Stimulated activated CD8-positive, alpha-beta memory T cell treated with anti-CD3 and anti-CD28 coated beads, Interleukin-12 subunit alpha, Interleukin-12 subunit beta, amount 100 ng/mL, for 24 hours (primary cell): ENCODE data around the gene RAC2.
"Not testable (repeated sequence)": the region's sequence is repeated elsewhere in the genome, so short reads cannot be mapped to it uniquely, and the experiment has no call there.

Experiments
- DNase-seq: peaks from one replicate; pipeline ENCODE4 v3.0.0-alpha.2; 2020; ENCODE audit errors: extremely low read depth

The RAC2 gene

GRCh38 chr22:37206118-37206840 is 37.8 kb downstream of the RAC2 start:
- no peak for DNase-seq

DNA sequence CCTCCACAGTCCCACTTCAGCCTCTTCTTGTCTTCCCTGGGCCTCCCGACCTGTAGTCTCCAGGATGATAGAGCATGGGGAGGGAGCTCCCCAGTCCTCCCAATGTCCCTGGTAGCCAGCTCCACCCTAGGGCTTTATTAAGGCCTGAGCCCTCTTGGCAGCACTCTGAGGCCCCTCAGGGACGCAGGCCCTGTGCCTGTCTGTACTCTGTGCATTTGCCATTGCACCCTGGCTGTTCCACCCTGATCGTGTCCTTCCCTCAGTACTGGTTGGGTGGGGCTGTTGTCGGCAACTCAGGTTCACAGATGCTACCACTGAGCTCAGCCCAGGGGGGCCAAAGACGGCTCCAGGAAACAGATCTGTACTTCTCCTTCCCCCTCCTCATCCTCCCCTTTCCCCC is 39.0 kb downstream of the RAC2 start:
- no peak for DNase-seq

DNA sequence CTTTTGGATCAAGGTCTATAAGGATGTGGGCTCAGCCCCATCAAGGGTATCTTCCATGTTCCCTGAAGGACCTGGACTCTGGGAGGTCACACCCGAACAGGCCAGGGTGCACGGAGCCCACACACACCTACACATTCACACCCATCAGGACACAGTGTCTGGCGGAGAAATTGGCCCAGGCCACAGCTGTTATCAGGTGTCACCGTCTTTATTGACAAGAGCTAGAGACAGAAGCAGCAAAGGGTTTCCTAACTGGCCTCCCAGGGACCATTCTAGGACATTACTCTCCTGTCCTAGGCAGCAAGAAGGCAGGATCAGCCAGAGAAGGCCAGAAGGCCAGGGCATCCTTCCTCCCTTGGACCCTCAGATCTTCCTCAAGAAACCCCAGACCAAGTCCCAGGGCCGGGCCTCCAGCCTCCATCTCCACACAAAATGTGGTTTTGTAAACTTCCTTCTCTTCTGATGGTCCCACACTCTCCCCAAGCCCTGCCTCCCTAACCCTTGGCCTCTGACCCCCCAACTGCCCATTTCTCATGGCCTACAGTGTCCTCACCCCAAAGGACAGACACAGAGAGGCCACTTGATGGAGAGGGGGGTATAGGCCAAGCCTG is 39.9 kb downstream of the RAC2 start:
- no peak for DNase-seq

DNA sequence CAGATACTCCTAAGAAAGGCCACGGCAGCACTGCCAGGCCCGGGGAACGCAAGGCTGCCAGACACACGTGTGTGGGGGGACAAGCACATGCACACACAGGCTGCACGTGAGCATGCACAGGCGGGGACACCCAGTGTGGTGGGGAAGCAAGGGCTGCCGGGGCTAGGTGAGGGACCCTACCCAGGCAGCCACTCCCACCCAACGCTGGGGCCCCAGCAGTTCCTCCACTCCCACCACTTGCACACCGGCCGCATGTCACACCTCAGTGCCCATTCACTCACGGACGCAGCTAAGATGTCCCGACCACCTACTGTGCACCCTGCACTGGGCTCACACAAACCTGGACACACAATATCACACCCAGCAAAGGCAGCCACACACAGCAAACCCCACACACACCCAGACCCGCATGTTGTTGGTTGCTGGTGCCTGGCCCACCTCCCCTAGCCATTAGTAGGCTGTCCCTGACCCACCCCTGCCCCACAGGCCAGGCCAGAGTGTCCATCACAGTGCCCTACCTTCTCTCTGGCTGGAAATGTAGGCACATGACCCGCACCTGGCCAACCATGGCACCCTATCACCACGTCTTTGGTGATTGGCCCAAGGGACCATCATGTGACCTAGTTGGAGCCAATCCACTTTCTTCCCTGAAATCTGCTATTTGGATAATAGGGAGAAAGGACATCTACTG is 40.6 kb downstream of the RAC2 start:
- no peak for DNase-seq

DNA sequence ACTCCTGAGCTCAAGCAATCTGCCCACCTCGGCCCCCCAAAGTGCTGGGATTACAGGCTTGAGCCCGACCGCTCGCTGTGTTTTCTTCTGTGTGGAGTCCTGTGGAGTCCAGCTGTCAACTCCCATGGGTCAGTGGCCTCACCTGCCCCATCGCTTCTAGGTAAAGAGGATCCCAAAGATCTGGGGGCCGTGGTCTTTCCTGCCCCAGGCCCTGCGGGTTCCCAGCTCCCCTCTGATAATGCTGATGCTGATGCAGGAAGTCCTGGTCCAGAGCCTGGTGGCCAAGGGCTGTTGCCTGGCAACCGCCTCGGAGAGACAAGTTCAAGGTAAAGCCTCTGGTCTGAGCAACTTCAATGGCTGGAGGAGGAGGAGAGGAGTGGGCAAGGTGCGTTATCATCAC is 41.4 kb downstream of the RAC2 start:
- no peak for DNase-seq

GRCh38 chr22:37202001-37202555 is 42.0 kb downstream of the RAC2 start:
- DNase-seq: no peak

GRCh38 chr22:37201443-37201820 is 42.6 kb downstream of the RAC2 start:
- DNase-seq: not testable (repeated sequence)

DNA sequence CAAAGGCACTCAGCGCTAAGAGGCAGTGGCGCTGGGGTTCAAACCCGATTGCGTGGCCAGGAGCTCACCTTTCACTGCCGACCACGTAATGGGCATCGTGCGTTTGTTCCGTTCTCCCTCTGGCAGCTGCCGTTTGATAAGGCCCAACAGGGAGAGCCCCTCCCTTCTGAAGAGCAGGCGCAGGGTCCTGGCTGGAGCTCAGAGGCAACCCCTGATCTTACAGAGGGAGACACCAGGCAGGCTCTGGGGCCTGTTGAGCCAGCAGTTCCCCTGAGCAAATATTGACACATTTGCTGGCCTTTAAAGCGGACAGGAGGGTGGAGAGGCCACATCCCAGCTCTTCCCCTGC is 44.3 kb downstream of the RAC2 start:
- DNase-seq: no peak

DNA sequence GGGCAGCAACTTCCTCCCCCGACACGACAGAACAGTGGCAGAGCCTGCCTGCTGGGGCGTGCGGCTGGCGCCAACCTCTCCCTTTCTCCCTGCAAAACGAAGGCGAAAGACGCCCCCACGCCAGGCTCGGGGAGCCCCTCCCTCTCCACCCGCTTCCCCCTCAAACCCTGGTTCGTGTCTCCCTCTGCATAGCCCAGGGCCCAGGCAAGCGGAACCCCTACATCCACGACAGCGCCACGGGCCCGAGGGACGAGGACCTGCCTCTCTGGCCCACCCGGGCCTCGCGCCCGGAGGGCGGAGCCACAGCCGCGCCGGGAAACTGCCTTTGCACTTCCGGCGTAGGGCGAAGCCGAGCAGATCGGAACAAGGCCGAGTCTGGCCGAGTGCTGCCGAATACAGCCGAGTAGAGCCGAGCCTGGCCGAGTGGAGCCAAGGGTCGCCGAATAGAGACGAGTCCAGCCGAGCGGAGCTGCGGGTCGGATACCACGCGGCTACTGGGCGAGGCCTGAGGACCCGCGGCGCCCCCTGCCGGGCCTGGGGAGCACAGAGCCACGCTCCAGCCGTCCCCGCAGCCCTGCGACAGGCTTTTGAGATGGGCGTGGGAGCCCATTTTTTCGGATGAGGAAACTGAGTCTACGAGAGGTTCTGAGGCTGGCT is 44.8 kb downstream of the RAC2 start:
- peak; percentile 97 for DNase-seq

GRCh38 chr22:37198258-37199102 is 45.6 kb downstream of the RAC2 start:
- peak; percentile 80 for DNase-seq

DNA sequence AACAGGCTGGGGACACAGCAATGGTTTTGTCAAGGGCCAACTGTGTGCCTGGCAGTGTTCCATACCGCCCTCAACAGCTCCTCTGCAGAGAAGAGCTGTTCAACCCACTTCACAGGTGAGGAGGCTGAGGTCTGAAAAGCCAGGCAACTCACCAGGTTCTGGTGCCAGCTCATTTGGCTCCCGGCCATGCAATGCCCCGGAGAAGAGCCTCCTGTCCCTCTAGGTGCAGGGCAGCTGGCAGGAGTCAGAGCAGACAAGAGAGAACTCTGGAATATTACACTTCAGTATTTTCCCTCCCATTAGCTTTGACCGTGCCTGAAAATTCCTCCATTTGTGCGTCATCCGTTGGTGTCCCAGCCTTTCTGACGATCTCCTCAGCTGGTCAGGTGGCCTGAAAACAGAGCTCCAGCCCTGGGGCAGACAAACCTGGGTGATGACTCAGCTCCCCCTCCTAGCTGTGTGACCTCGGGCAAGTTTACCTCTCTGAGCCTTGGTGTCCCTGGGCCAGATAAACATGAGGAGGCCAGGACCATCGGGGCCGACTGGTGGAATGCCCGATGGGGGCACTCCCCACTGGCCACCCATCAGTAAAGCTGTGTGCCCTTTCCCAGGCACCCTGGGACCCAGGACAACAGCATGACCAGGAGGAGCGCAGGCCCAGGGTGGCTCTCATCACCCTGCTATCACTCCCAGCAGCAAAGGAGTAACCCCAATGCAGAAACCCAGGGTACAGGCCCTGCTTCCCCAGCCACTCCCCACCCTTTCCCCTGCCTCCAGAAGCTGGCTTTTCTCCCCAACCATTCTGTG is 46.4 kb downstream of the RAC2 start:
- DNase-seq: no peak

DNA sequence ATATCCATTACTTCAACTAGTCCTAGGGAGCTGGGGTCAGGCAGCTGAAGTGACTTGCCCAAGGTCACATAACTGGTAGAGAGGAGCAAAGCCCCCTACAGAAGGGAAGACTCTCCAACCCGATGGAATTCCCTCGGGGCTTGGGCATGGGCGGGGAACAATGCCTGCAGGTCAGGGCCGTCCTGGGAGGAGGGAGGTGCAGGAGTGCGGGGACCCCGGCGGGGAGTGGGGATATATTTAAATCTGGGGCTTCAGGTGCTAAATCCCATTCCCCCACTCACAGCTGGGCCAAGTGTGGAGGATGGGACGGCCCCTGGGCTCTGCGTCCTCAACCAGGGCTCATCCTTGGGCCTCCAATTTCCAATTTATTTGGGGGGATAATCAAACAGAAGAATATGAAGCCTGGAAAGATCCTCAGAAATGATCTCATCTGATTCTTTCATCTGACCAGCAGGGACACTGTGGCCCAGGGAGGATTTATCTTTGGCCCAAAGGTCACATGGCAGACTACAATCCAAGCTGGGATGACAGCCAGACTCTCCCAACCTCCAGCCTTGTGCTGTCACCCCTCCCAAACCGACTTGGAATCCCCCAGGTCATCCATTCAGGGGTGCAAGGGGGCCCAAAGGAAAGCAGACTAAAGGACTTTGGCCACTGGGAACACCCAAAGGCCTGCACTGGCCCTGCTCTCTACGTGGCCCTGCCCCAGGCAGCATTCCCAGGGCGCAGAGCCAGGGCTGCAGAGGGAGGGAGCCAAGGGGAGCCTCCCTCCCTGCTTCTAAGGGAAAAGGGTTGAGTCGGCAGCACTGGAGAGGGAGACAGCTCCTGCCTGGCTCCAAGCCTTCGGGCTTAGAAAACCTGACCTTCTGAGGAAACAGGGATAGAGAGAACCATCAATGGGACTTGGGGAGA is 47.3 kb downstream of the RAC2 start:
- DNase-seq: no peak

GRCh38 chr22:37195921-37196320 is 48.1 kb downstream of the RAC2 start:
- no peak for DNase-seq

- no peak for DNase-seq
These were observed 49.3 kb downstream of the RAC2 start for GRCh38 chr22:37194750-37195149.

- DNase-seq: no peak
These were observed 50.4 kb downstream of the RAC2 start for GRCh38 chr22:37193629-37194191.

- no peak for DNase-seq
These were observed 51.3 kb downstream of the RAC2 start for GRCh38 chr22:37192741-37193140.

GRCh38 chr22:37192204-37192603 is 51.9 kb downstream of the RAC2 start:
- DNase-seq: no peak

DNA sequence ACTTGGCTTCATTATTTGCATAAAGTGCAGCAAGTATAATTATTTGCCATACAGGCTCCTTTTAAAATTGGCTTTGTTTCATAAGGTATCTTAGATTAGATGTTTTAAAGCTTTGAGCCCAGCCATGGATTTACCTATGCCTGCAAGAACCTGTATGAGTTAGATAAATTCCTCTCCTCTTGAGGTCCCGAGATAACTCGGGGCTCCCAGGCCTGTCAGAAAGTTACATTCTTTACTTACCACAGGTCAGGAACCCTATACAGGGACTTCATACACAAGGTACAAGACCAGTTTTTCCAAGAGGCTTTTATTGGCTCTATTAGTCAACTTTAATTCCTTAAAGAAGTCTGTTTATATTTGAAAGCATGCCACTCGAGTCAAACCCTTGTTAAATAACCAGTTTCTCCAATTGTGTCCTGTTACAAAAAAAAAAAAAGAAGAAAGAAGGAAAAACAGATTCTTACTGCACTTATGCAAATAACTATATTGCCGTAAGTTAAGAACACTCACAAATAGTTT is 53.7 kb downstream of the RAC2 start:
- no peak for DNase-seq

DNA sequence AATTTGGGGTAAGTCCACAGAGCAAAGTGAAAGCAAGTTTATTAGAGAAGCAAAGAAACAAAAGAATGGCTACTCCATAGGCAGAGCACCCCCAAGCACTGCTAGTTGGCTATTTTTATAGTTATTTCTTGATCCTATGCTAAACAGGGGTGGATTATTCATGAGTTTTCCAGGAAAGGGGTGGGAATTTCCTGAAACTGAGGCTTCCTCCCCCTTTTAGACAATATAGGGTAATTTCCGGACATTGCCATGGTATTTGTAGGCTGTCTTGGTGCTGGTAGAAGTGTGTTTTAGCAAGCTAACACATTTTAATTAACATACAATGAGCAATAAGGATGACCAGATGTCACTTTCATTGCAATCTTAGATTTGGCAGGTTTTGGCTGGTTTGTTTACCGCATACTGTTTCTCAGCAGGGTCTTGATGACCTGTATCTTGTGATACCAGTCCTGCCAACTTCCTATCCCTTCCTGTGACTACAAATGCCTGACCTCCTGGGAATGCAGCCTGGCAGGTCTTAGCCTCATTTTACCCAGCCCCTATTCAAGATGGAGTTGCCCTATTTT is 55.1 kb downstream of the RAC2 start:
- no peak for DNase-seq
